HepG2 (cell line): ENCODE results near the gene C20orf144. TPM values are rescaled to one million over a fixed set of nuclear protein-coding genes. Genes with fewer than 3 reads are reported as not detected.
A peak's percentile ranks its signal among the peaks of the same experiment; 100 is the strongest.

Experiments used
- ARHGAP35 ChIP-seq: sonication (generic); formaldehyde crosslinking; IDR thresholded peaks from 2 replicates; pipeline ENCODE4 v1.9.0; 2022; ENCODE audit warnings: mild to moderate bottlenecking, inconsistent platforms, moderate library complexity, missing genetic modification reagents, borderline replicate concordance
- ARNT2 ChIP-seq: sonication (generic); formaldehyde crosslinking; IDR thresholded peaks from 2 replicates; pipeline ENCODE4 v1.8.0; 2022; ENCODE audit warnings: mild to moderate bottlenecking, low read depth, missing genetic modification reagents, moderate library complexity
- BRD4 ChIP-seq: sonication (generic); formaldehyde crosslinking; IDR thresholded peaks from 2 replicates; pipeline ENCODE4 v1.4.0; 2020; ENCODE audit warnings: missing genetic modification reagents
- EED ChIP-seq: sonication (generic); formaldehyde crosslinking; IDR thresholded peaks from 2 replicates; pipeline ENCODE4 v1.5.0; 2020; ENCODE audit warnings: mild to moderate bottlenecking, missing genetic modification reagents
- FOXK2 ChIP-seq: fragments of 450-650 bp; IDR thresholded peaks from 2 replicates; pipeline ENCODE4 v1.6.1; 2016
- HIC2 ChIP-seq: sonication (generic); formaldehyde crosslinking; IDR thresholded peaks from 2 replicates; pipeline ENCODE4 v1.9.0; 2022; ENCODE audit warnings: low read depth, missing genetic modification reagents
- KDM3A ChIP-seq: IDR thresholded peaks from 2 replicates; pipeline ENCODE4 v1.6.1; 2018; ENCODE audit warnings: low read depth, missing compliant biosample characterization
- MBNL3 ChIP-seq: fragments of 250-450 bp; sonication (Bioruptor Pico); conservative IDR thresholded peaks from 2 replicates; pipeline ENCODE4 v1.8.0; 2022; ENCODE audit warnings: mild to moderate bottlenecking, inconsistent platforms
- MEIS2 ChIP-seq: sonication (generic); formaldehyde crosslinking; IDR thresholded peaks from 2 replicates; pipeline ENCODE4 v1.9.0; 2021; ENCODE audit warnings: mild to moderate bottlenecking, missing genetic modification reagents
- RBFOX2 ChIP-seq: fragments of 200-400 bp; formaldehyde crosslinking; IDR thresholded peaks from 2 replicates; pipeline ENCODE4 v1.6.1; 2017; ENCODE audit warnings: low read depth, mild to moderate bottlenecking, low read length
- SOX5 ChIP-seq: IDR thresholded peaks from 2 replicates; pipeline ENCODE4 v1.6.1; 2016; ENCODE audit warnings: borderline replicate concordance
- ZBTB2 ChIP-seq: sonication (generic); formaldehyde crosslinking; IDR thresholded peaks from 2 replicates; pipeline ENCODE4 v1.8.0; 2022; ENCODE audit warnings: low read depth, missing genetic modification reagents
- ZBTB46 ChIP-seq: sonication (generic); formaldehyde crosslinking; IDR thresholded peaks from 2 replicates; pipeline ENCODE4 v1.4.0; 2020; ENCODE audit warnings: mild to moderate bottlenecking, missing genetic modification reagents, borderline replicate concordance
- ZKSCAN1 ChIP-seq: fragments of 150-350 bp; IDR thresholded peaks from 2 replicates; pipeline ENCODE4 v1.6.1; 2014; ENCODE audit warnings: low read length
- ZMYM2 ChIP-seq: sonication (generic); formaldehyde crosslinking; IDR thresholded peaks from 2 replicates; pipeline ENCODE4 v1.8.0; 2022; ENCODE audit warnings: mild to moderate bottlenecking, missing genetic modification reagents
- ZNF296 ChIP-seq: sonication (generic); formaldehyde crosslinking; conservative IDR thresholded peaks from 2 replicates; pipeline ENCODE4 v1.5.0; 2020; ENCODE audit warnings: mild to moderate bottlenecking, missing genetic modification reagents
- ZNF335 ChIP-seq: sonication (generic); formaldehyde crosslinking; IDR thresholded peaks from 2 replicates; pipeline ENCODE4 v1.4.0; 2020; ENCODE audit warnings: missing genetic modification reagents
- ZNF510 ChIP-seq: sonication (generic); formaldehyde crosslinking; IDR thresholded peaks from 2 replicates; pipeline ENCODE4 v1.4.0; 2020; ENCODE audit warnings: low read depth, mild to moderate bottlenecking, missing genetic modification reagents
- ZNF558 ChIP-seq: sonication (generic); formaldehyde crosslinking; IDR thresholded peaks from 2 replicates; pipeline ENCODE4 v1.9.0; 2022; ENCODE audit warnings: mild to moderate bottlenecking, missing genetic modification reagents, borderline replicate concordance
- ZNF572 ChIP-seq: sonication (generic); formaldehyde crosslinking; IDR thresholded peaks from 2 replicates; pipeline ENCODE4 v1.5.1; 2020; ENCODE audit warnings: mild to moderate bottlenecking, missing genetic modification reagents
- ZNF589 ChIP-seq: sonication (generic); formaldehyde crosslinking; conservative IDR thresholded peaks from 2 replicates; pipeline ENCODE4 v1.8.0; 2022; ENCODE audit warnings: mild to moderate bottlenecking, moderate library complexity, missing genetic modification reagents
- ZNF672 ChIP-seq: sonication (generic); formaldehyde crosslinking; IDR thresholded peaks from 2 replicates; pipeline ENCODE4 v1.8.1; 2022; ENCODE audit warnings: missing genetic modification reagents
- ZSCAN22 ChIP-seq: sonication (generic); formaldehyde crosslinking; IDR thresholded peaks from 2 replicates; pipeline ENCODE4 v1.4.0; 2020; ENCODE audit warnings: mild to moderate bottlenecking, missing genetic modification reagents
- polyA plus RNA-seq, 8 experiments: library from polyadenylated mRNA; depleted of rRNA in 3 of 8; stranded (reverse) in 7 of 8; unstranded in 1 of 8; fragments of >200 nt; fragmentation: Illumina TruSeq in 4 of 8; extraction: Trizol in 4 of 8; gene quantifications; 2 replicates each; pipeline versions ENCODE4 v1.2.1 to v1.2.3, GENCODE V29; 2011 to 2016; ENCODE audit warnings: low read depth in 4 of 8, missing spikeins in 1 of 8, mixed read lengths in 1 of 8; ENCODE audit not compliant: insufficient read depth in 1 of 8
- total RNA-seq, 5 experiments: library from RNA; depleted of rRNA; stranded (reverse); fragments of >200 nt; fragmentation: Illumina TruSeq; extraction: Trizol; gene quantifications; 2 replicates each; pipeline ENCODE4 v1.2.3, GENCODE V29; 2016; ENCODE audit warnings: low read depth in 1 of 5

Gene C20orf144
- total and polyA plus RNA-seq, 2 of the 13 experiments (the other 11 are each of a cell fraction or from before 2014, with no cell fraction given) = 0.09 to 0.16 TPM

DNA sequence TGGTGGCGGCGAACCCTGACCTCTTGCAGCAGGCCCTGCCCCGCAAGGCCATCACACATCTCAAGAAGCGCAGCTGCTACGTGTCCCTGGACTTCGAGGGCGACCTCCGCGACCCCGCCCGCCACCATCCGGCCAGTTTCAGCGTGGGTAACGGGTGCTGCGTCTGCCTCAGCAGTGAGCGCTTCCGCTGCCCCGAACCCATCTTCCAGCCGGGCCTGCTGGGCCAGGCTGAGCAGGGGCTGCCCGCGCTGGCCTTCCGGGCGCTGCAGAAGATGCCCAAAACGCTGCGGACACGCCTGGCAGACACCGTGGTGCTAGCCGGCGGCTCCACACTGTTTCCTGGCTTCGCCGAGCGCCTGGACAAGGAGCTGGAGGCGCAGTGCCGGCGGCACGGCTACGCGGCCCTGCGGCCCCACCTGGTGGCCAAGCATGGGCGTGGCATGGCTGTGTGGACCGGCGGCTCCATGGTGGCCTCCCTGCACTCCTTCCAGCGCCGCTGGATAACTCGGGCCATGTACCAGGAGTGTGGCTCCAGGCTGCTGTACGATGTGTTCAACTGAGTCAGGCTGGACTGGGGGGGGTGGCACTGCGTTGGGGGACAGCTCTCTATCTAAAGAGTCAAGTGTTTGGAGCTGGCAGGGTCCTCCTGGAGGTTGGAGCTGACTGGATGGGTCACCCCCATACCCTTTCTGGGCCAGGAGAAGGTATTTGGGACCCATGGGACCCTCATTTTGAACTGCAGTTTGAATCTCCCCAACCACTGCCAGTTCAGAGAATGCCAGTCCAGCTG, 5.7 kb downstream of the C20orf144 start (continued):
- no peak for TF ChIP-seq ZNF672
- TF ChIP-seq ZNF296 (CRISPR knock-in tag) = no peak
- peak; percentile 75; the same call in 1 of the 2 replicates for TF ChIP-seq KDM3A
- 0 out of 2 replicates have a peak, but pooled peaks have one; percentile 17 for TF ChIP-seq ZKSCAN1
- no peak for TF ChIP-seq FOXK2
- peak; percentile 86 for TF ChIP-seq RBFOX2
- no peak for TF ChIP-seq ZSCAN22 (CRISPR knock-in tag)
- TF ChIP-seq ZBTB2 (CRISPR knock-in tag) = no peak
- no peak for TF ChIP-seq MEIS2 (CRISPR knock-in tag)
- TF ChIP-seq MBNL3 = no peak
- TF ChIP-seq BRD4 (CRISPR knock-in tag) = no peak
- no peak for TF ChIP-seq ZNF335 (CRISPR knock-in tag)
- no peak for TF ChIP-seq ZNF510 (CRISPR knock-in tag)
- TF ChIP-seq ZBTB46 (CRISPR knock-in tag) = no peak; the same call in 1 of the 2 replicates
- no peak for TF ChIP-seq ZMYM2
- TF ChIP-seq ZNF589 = 0 out of 2 replicates have a peak, but pooled peaks have one; percentile 29
- 0 out of 2 replicates have a peak, but pooled peaks have one; percentile 54 for TF ChIP-seq ARNT2 (CRISPR knock-in tag)
- TF ChIP-seq EED (CRISPR knock-in tag) = no peak
- TF ChIP-seq HIC2 (CRISPR knock-in tag) = no peak
- no peak for TF ChIP-seq ZNF558 (CRISPR knock-in tag)
- TF ChIP-seq SOX5 = no peak
- peak; percentile 83 for TF ChIP-seq ZNF572
- TF ChIP-seq ARHGAP35 (CRISPR knock-in tag) = peak; percentile 55; the same call in 1 of the 2 replicates
